Stimulated activated CD8-positive, alpha-beta memory T cell treated with anti-CD3 and anti-CD28 coated beads, Interleukin-7, amount 100 ng/mL, for 24 hours (primary cell): Measurements from ENCODE around the gene EFS.
"Not testable (repeated sequence)": the region's sequence is repeated elsewhere in the genome, so short reads cannot be mapped to it uniquely, and the experiment has no call there.

Source experiments
- DNase-seq: peaks from one replicate; pipeline ENCODE4 v3.0.0-alpha.2; 2020; ENCODE audit warnings: low read depth

The EFS gene

GRCh38 chr14:23365036-23365731 lies at the start of gene EFS:
Gene EFS, minus strand, starts transcription at chr14:23365172. Its CDS starts 147 bp downstream, at chr14:23365025.
- no peak for DNase-seq

GRCh38 chr14:23414254-23414653 lies 49.3 kb upstream of the EFS start:
- DNase-seq: no peak

- DNase-seq: no peak
Observed at GRCh38 chr14:23413681-23414080, 48.7 kb upstream of the EFS start.

GRCh38 chr14:23411563-23412525 lies 46.9 kb upstream of the EFS start:
- DNase-seq: no peak

- no peak for DNase-seq
Observed at GRCh38 chr14:23409966-23410635, 45.1 kb upstream of the EFS start.

GRCh38 chr14:23409475-23409874 lies 44.5 kb upstream of the EFS start:
- no peak for DNase-seq

GRCh38 chr14:23408307-23408630 lies 43.3 kb upstream of the EFS start:
- DNase-seq: no peak

GRCh38 chr14:23407516-23408306 lies 42.7 kb upstream of the EFS start, which contains the start of gene MYH6:
Gene MYH6, minus strand, starts transcription at chr14:23408273. Its CDS starts 1,050 bp downstream, at chr14:23407223.
- DNase-seq: no peak

GRCh38 chr14:23406725-23407355 lies 41.9 kb upstream of the EFS start:
- no peak for DNase-seq

- no peak for DNase-seq
Observed at GRCh38 chr14:23406244-23406643, 41.3 kb upstream of the EFS start.

GRCh38 chr14:23405516-23406025 lies 40.6 kb upstream of the EFS start:
- no peak for DNase-seq

GRCh38 chr14:23405096-23405495 lies 40.1 kb upstream of the EFS start:
- no peak for DNase-seq

- DNase-seq: no peak
Observed at GRCh38 chr14:23404331-23404900, 39.4 kb upstream of the EFS start.

GRCh38 chr14:23403908-23404307 lies 38.9 kb upstream of the EFS start:
- no peak for DNase-seq

- DNase-seq: no peak
Observed at GRCh38 chr14:23403139-23403438, 38.1 kb upstream of the EFS start.

GRCh38 chr14:23402296-23403138 lies 37.5 kb upstream of the EFS start:
- no peak for DNase-seq

GRCh38 chr14:23401291-23401690 lies 36.3 kb upstream of the EFS start:
- no peak for DNase-seq

- not testable (repeated sequence) for DNase-seq
Observed at GRCh38 chr14:23400496-23401149, 35.7 kb upstream of the EFS start.

GRCh38 chr14:23399591-23399990 lies 34.6 kb upstream of the EFS start:
- DNase-seq: no peak
